Measurements from ENCODE around the gene ADARB2. TPM values are rescaled to one million over a fixed set of nuclear protein-coding genes. Genes with fewer than 3 reads are reported as not detected.

Gene ADARB2
- total and polyA plus RNA-seq, 2 experiments from 2014 or later: 2.0 to 5.0 TPM

DNA sequence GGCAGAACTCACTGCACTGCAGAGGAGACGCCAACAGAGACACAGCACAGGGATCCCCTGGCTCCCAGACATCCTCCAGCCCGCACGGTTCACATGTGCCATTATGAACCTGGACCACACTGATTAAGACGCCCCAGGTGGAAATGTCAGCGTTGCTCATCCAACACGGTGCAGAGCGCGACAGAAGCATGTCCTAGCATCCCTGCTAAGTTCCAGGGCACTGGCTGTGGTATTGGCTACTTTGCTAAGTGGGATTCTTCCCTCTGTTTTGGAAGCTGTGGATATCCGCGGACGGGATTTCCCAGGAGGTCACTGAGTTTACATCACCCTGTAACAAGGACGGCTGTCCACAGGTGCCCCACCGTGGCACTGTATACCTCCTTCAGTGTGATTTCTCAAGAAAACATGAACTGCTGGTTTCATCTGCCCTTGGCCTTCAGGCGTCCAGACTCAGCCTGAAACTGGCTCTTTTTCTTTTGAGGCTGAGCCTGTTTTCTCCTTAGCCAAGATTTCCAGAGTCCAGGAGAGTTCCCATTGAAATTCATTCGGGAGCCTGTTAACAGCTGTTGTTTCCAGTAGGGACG is 357.1 kb downstream of the ADARB2 start:
- Mint-ChIP-seq H3K9me3 (no peaks in the 10 kb centered on the region), H3K4me3 (no peak overlapping the region), H3K27ac (no peak overlapping the region), H3K36me3 (ENCODE audit: low read depth) (no peaks in the 10 kb centered on the region; the same call in 2 of the 3 replicates), H3K4me1 (peaks cover 46% of the 10 kb centered on the region), H3K27me3 (ENCODE audit: insufficient read depth, low read depth, poor library complexity) (peaks cover 17% of the 10 kb centered on the region)
- no peak overlapping the region for H3K4me3 ChIP-seq
- H3K4me2 ChIP-seq: peak overlapping the region; percentile 22; the same call in 1 of the 2 replicates
- no peaks in the 10 kb centered on the region for H3K36me3 ChIP-seq (ENCODE audit: insufficient read depth)
- no peak for DNase-seq (ENCODE audit: low spot score)
- peaks cover 9% of the 10 kb centered on the region; the same call in 1 of the 2 replicates for H3F3A ChIP-seq (replicated peaks; ENCODE audit: low read depth)
- no peaks in the 10 kb centered on the region for H3K9me2 ChIP-seq (ENCODE audit: insufficient read depth)
- H2AFZ ChIP-seq: peak overlapping the region; percentile 19; the same call in 1 of the 2 replicates
- H3K79me2 ChIP-seq (replicated peaks; ENCODE audit: insufficient read depth): no peaks in the 10 kb centered on the region
- no peak for TF ChIP-seq JUNB (IDR thresholded peaks at IDR 0.05; ENCODE audit: unreplicated experiment)
- no peak for TF ChIP-seq EZH2phosphoT487 (IDR thresholded peaks at IDR 0.05; ENCODE audit: unreplicated experiment)
- TF ChIP-seq, protein P1, sequence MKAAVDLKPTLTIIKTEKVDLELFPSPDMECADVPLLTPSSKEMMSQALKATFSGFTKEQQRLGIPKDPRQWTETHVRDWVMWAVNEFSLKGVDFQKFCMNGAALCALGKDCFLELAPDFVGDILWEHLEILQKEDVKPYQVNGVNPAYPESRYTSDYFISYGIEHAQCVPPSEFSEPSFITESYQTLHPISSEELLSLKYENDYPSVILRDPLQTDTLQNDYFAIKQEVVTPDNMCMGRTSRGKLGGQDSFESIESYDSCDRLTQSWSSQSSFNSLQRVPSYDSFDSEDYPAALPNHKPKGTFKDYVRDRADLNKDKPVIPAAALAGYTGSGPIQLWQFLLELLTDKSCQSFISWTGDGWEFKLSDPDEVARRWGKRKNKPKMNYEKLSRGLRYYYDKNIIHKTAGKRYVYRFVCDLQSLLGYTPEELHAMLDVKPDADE (IDR thresholded peaks at IDR 0.05): no peak
- no peak for TF ChIP-seq ZNF331 (CRISPR knock-in tag; IDR thresholded peaks at IDR 0.05; ENCODE audit: low read depth)
- TF ChIP-seq, protein P2, sequence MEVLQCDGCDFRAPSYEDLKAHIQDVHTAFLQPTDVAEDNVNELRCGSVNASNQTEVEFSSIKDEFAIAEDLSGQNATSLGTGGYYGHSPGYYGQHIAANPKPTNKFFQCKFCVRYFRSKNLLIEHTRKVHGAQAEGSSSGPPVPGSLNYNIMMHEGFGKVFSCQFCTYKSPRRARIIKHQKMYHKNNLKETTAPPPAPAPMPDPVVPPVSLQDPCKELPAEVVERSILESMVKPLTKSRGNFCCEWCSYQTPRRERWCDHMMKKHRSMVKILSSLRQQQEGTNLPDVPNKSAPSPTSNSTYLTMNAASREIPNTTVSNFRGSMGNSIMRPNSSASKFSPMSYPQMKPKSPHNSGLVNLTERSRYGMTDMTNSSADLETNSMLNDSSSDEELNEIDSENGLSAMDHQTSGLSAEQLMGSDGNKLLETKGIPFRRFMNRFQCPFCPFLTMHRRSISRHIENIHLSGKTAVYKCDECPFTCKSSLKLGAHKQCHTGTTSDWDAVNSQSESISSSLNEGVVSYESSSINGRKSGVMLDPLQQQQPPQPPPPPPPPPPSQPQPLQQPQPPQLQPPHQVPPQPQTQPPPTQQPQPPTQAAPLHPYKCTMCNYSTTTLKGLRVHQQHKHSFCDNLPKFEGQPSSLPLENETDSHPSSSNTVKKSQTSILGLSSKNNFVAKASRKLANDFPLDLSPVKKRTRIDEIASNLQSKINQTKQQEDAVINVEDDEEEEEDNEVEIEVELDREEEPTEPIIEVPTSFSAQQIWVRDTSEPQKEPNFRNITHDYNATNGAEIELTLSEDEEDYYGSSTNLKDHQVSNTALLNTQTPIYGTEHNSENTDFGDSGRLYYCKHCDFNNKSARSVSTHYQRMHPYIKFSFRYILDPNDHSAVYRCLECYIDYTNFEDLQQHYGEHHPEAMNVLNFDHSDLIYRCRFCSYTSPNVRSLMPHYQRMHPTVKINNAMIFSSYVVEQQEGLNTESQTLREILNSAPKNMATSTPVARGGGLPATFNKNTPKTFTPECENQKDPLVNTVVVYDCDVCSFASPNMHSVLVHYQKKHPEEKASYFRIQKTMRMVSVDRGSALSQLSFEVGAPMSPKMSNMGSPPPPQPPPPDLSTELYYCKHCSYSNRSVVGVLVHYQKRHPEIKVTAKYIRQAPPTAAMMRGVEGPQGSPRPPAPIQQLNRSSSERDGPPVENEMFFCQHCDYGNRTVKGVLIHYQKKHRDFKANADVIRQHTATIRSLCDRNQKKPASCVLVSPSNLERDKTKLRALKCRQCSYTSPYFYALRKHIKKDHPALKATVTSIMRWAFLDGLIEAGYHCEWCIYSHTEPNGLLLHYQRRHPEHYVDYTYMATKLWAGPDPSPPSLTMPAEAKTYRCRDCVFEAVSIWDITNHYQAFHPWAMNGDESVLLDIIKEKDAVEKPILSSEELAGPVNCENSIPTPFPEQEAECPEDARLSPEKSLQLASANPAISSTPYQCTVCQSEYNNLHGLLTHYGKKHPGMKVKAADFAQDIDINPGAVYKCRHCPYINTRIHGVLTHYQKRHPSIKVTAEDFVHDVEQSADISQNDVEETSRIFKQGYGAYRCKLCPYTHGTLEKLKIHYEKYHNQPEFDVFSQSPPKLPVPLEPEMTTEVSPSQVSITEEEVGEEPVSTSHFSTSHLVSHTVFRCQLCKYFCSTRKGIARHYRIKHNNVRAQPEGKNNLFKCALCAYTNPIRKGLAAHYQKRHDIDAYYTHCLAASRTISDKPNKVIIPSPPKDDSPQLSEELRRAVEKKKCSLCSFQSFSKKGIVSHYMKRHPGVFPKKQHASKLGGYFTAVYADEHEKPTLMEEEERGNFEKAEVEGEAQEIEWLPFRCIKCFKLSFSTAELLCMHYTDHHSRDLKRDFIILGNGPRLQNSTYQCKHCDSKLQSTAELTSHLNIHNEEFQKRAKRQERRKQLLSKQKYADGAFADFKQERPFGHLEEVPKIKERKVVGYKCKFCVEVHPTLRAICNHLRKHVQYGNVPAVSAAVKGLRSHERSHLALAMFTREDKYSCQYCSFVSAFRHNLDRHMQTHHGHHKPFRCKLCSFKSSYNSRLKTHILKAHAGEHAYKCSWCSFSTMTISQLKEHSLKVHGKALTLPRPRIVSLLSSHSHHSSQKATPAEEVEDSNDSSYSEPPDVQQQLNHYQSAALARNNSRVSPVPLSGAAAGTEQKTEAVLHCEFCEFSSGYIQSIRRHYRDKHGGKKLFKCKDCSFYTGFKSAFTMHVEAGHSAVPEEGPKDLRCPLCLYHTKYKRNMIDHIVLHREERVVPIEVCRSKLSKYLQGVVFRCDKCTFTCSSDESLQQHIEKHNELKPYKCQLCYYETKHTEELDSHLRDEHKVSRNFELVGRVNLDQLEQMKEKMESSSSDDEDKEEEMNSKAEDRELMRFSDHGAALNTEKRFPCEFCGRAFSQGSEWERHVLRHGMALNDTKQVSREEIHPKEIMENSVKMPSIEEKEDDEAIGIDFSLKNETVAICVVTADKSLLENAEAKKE (CRISPR knock-in tag; IDR thresholded peaks at IDR 0.05): no peak
- no peak for TF ChIP-seq POLR2AphosphoS5 (IDR thresholded peaks at IDR 0.05; ENCODE audit: low read depth)
- TF ChIP-seq ZNF114 (CRISPR knock-in tag; IDR thresholded peaks at IDR 0.05): no peak
- TF ChIP-seq, protein P3, sequence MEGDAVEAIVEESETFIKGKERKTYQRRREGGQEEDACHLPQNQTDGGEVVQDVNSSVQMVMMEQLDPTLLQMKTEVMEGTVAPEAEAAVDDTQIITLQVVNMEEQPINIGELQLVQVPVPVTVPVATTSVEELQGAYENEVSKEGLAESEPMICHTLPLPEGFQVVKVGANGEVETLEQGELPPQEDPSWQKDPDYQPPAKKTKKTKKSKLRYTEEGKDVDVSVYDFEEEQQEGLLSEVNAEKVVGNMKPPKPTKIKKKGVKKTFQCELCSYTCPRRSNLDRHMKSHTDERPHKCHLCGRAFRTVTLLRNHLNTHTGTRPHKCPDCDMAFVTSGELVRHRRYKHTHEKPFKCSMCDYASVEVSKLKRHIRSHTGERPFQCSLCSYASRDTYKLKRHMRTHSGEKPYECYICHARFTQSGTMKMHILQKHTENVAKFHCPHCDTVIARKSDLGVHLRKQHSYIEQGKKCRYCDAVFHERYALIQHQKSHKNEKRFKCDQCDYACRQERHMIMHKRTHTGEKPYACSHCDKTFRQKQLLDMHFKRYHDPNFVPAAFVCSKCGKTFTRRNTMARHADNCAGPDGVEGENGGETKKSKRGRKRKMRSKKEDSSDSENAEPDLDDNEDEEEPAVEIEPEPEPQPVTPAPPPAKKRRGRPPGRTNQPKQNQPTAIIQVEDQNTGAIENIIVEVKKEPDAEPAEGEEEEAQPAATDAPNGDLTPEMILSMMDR (conservative IDR thresholded peaks at IDR 0.05; ENCODE audit: low read depth in 2 of 2): no peak
- no peak for TF ChIP-seq NANOG (IDR thresholded peaks at IDR 0.05; ENCODE audit: borderline replicate concordance)
- H3K27ac ChIP-seq (ENCODE audit: low read depth): 0 out of 2 replicates have a peak overlapping the region, but pooled peaks have one; percentile 22
- peaks cover 20% of the 10 kb centered on the region for H3K4me1 ChIP-seq (ENCODE audit: insufficient read depth)
- no peaks in the 10 kb centered on the region for H4K20me1 ChIP-seq (replicated peaks; ENCODE audit: insufficient read depth)
- H3K27me3 ChIP-seq (ENCODE audit: insufficient read depth): no peaks in the 10 kb centered on the region
- ATAC-seq: peak; percentile 64
